ENCODE data around the gene PDCD1LG2.
"Not testable (repeated sequence)": the region's sequence is repeated elsewhere in the genome, so short reads cannot be mapped to it uniquely, and the experiment has no call there.

Gene PDCD1LG2

GRCh38 chr9:5571629-5572232 lies 61.4 kb downstream of the PDCD1LG2 start:
- DNase-seq, result no peak

- DNase-seq, result no peak
Measured at GRCh38 chr9:5574097-5574496, 63.8 kb downstream of the PDCD1LG2 start.

GRCh38 chr9:5575000-5575399 lies 64.7 kb downstream of the PDCD1LG2 start:
- no peak for DNase-seq

- DNase-seq, result no peak
Measured at GRCh38 chr9:5577225-5577624, 66.9 kb downstream of the PDCD1LG2 start.

- peak; percentile 8 for DNase-seq
Measured at GRCh38 chr9:5578018-5578697, 67.8 kb downstream of the PDCD1LG2 start.

GRCh38 chr9:5578698-5579085 lies 68.4 kb downstream of the PDCD1LG2 start:
- no peak for DNase-seq

- peak; percentile 34 for DNase-seq
Measured at GRCh38 chr9:5579881-5580280, 69.5 kb downstream of the PDCD1LG2 start.

GRCh38 chr9:5580650-5581049 lies 70.3 kb downstream of the PDCD1LG2 start:
- DNase-seq, result no peak

- DNase-seq, result not testable (repeated sequence)
Measured at GRCh38 chr9:5581706-5582105, 71.4 kb downstream of the PDCD1LG2 start.

- peak; percentile 37 for DNase-seq
Measured at GRCh38 chr9:5582835-5583195, 72.5 kb downstream of the PDCD1LG2 start.

GRCh38 chr9:5586391-5586802 lies 76.1 kb downstream of the PDCD1LG2 start:
- peak; percentile 41 for DNase-seq

GRCh38 chr9:5587024-5587423 lies 76.7 kb downstream of the PDCD1LG2 start:
- peak; percentile 60 for DNase-seq

- DNase-seq, result no peak
Measured at GRCh38 chr9:5592231-5592630, 81.9 kb downstream of the PDCD1LG2 start.

GRCh38 chr9:5592904-5593303 lies 82.6 kb downstream of the PDCD1LG2 start:
- no peak for DNase-seq

- DNase-seq, result peak; percentile 45
Measured at GRCh38 chr9:5593904-5594303, 83.6 kb downstream of the PDCD1LG2 start.

GRCh38 chr9:5596173-5596572 lies 85.8 kb downstream of the PDCD1LG2 start:
- no peak for DNase-seq

GRCh38 chr9:5608298-5609225 lies 98.2 kb downstream of the PDCD1LG2 start:
- no peak for DNase-seq

- no peak for DNase-seq
Measured at GRCh38 chr9:5609226-5609596, 98.9 kb downstream of the PDCD1LG2 start.

- no peak for DNase-seq
Measured at GRCh38 chr9:5610491-5610890, 100.2 kb downstream of the PDCD1LG2 start.

GRCh38 chr9:5611321-5612184 lies 101.2 kb downstream of the PDCD1LG2 start:
- DNase-seq, result no peak

- DNase-seq, result no peak
Measured at GRCh38 chr9:5612185-5612530, 101.8 kb downstream of the PDCD1LG2 start.

- peak; percentile 55 for DNase-seq
Measured at GRCh38 chr9:5614192-5614591, 103.9 kb downstream of the PDCD1LG2 start.

- no peak for DNase-seq
Measured at GRCh38 chr9:5614985-5615384, 104.7 kb downstream of the PDCD1LG2 start.

All from activated CD4-positive, alpha-beta T cell treated with anti-CD3 and anti-CD28 coated beads, Interleukin-2, amount 50 U/mL, for 16 hours (primary cell).